Effector memory CD8-positive, alpha-beta T cell (primary cell): ENCODE data around the gene TNNT3.
"Not testable (repeated sequence)": the region's sequence is repeated elsewhere in the genome, so short reads cannot be mapped to it uniquely, and the experiment has no call there.

Experiments
- ATAC-seq: fragments of 150-1000 bp; cut with Tn5 transposase; replicated peaks from 2 replicates; pipeline ENCODE4 v1.10.0; 2021; ENCODE audit warnings: mild to moderate bottlenecking, moderate library complexity
- DNase-seq, 3 experiments: peaks; one replicate each; pipeline ENCODE4 v3.0.0; 2021
- H3K27ac Mint-ChIP-seq, 2 donors: one replicate each; pipeline ENCODE4 v1.8.0; 2022; ENCODE audit warnings: mild to moderate bottlenecking in 2 of 2, mixed read lengths in 2 of 2, moderate library complexity in 2 of 2
- H3K27me3 Mint-ChIP-seq, 2 donors: one replicate each; pipeline ENCODE4 v1.8.0; 2022; ENCODE audit warnings: mixed read lengths in 2 of 2
- H3K36me3 Mint-ChIP-seq: one replicate; pipeline ENCODE4 v1.8.0; 2022; ENCODE audit warnings: mild to moderate bottlenecking, moderate library complexity, mixed read lengths; ENCODE audit not compliant: insufficient read depth
- H3K4me1 Mint-ChIP-seq, 2 donors: one replicate each; pipeline ENCODE4 v1.8.0; 2022; ENCODE audit warnings: low read depth in 2 of 2, mixed read lengths in 2 of 2
- H3K4me3 Mint-ChIP-seq, 2 donors: one replicate each; pipeline ENCODE4 v1.8.0; 2022; ENCODE audit warnings: mild to moderate bottlenecking in 2 of 2, mixed read lengths in 2 of 2, moderate library complexity in 2 of 2
- H3K9me3 Mint-ChIP-seq, 2 donors: one replicate each; pipeline ENCODE4 v1.8.0; 2022; ENCODE audit warnings: mixed read lengths in 2 of 2

Gene TNNT3

DNA sequence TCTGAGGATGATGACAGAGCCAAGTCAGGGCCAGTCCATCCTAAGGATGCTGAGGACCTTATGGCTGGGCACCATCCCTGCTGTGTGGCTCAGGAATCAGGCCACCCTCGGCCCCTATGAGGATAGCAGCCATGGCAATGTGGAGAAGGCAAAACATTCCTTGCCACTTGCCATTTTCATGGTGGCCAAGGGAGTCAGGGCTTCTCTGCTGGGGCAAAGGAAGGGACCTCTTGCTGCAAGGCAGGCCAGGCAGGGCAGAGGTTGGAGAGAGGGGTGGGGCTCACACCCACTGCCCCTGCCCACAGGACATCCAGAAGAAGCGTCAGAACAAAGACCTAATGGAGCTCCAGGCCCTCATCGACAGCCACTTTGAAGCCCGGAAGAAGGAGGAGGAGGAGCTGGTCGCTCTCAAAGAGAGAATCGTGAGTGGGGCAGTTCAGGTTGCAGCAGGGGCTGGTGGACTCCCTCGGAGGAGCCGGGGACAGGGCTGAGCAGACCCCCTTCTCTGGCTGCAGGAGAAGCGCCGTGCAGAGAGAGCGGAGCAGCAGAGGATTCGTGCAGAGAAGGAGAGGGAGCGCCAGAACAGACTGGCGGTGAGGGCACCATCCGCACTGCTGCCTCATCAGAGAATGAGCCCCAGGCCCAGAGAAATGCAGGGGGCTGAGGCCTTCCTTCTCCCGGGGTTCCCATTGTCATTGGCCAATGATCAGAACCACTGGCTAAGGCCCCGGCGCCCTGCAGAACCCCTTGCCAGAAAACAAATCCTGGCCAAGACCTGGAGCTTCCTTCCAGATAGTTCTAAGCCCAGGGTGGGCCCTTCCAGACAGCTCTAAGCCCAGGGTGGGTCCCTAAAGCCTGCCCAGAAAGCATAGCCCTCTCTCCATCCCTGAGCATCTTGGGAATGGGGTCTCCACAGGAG is 14.2 kb downstream of the TNNT3 start:
- H3K4me3 Mint-ChIP-seq: no peak overlapping the region
- H3K27ac Mint-ChIP-seq: peak overlapping the region in 1 of 2 donors; percentile 52
- peaks cover 13 to 25% of the 10 kb centered on the region in 2 donors for H3K27me3 Mint-ChIP-seq

DNA sequence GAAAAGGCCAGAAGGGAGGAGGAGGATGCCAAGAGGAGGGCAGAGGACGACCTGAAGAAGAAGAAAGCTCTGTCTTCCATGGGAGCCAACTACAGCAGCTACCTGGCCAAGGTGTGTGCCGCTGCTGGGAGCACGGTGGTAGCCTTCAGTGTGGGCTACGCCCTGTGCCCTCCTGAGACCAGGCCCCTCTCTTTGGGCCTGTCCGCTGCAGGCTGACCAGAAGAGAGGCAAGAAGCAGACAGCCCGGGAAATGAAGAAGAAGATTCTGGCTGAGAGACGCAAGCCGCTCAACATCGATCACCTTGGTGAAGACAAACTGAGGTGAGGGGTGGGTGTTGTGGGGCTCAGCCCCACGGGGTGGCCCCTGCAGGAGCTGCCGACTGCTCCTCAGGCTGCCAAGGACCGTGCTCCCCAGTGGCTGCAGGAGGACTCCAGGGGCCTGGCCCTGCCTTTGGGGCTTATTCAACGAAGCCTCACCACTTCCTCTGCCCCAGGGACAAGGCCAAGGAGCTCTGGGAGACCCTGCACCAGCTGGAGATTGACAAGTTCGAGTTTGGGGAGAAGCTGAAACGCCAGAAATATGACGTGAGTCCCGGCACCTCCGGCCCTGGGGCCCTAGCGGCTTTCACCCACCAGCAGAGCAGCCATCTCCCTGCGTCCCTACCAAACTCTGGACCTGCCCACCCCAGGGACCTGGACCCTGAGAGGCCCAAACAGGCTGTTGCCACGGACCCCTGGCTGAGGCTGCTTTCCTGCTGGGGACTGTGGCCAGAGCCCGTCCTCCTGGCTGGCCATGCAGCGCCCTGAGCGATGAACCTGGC is 15.0 kb downstream of the TNNT3 start:
- Mint-ChIP-seq H3K27me3 (peaks cover 13 to 22% of the 10 kb centered on the region in 2 donors), H3K36me3 (peaks cover 10% of the 10 kb centered on the region), H3K9me3 (no peaks in the 10 kb centered on the region), H3K4me3 (no peak overlapping the region), H3K27ac (peak overlapping the region in 1 of 2 donors; percentile 52), H3K4me1 (peaks cover 8 to 11% of the 10 kb centered on the region in 2 donors)
- DNase-seq (no peak), ATAC-seq (no peak)

More for the DNA sequence above, 14.2 kb downstream of the TNNT3 start:
- ATAC-seq (no peak), DNase-seq (no peak)
- H3K36me3 Mint-ChIP-seq: peaks cover 10% of the 10 kb centered on the region
- no peaks in the 10 kb centered on the region for H3K9me3 Mint-ChIP-seq
- H3K4me1 Mint-ChIP-seq: peaks cover 3 to 5% of the 10 kb centered on the region in 2 donors

DNA sequence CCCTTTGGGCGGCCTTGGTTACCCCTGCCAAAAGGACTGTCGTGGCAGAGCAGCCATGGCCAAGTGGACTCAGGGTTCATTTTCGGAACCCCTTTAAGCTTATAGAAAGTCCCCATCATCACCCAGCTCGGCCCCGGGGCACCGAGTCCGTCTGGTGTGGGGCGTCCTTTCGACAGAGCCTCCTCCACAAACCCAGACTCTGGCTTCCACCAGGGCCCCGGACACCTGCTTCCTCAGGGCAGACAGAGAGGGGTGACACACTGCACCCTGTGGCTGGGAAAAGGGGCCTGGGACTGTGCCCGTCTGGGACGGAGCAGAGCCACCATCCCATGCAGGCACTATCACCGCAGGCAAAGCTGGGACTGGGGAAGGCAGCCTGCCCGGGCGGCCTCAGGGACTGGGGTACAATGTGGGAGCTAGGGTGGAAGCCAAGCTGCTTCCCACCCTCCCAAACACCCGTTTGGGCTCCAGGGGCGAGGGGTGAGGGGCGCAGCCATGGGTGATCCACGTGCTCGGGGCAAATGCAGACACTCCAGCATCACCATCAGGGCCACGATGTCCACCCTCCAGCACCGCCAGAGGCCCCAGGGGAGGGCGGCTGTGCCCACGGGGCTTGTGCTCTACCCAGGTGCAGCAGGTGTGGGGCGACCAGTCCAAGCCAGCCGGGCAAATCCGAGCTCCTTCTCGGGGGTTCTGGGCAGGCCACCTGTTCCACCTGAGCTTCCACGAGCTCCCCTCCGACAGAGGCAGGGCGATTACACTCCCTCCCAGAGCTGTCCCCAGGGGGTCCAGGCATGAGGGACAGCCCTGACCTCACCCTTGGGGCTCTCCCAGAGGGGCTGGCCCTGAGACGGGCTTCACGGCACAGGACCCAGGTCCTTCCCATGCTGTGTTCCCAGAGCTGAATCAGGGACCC is 15.9 kb downstream of the TNNT3 start:
- Mint-ChIP-seq H3K27ac (no peak overlapping the region), H3K27me3 (peaks cover 13 to 19% of the 10 kb centered on the region in 2 donors), H3K9me3 (no peaks in the 10 kb centered on the region), H3K4me1 (peaks cover 5 to 9% of the 10 kb centered on the region in 2 donors), H3K36me3 (peaks cover 10% of the 10 kb centered on the region), H3K4me3 (no peak overlapping the region)
- DNase-seq (no peak), ATAC-seq (no peak)

- H3K4me3 Mint-ChIP-seq: no peak overlapping the region
- peaks cover 4 to 6% of the 10 kb centered on the region in 2 donors for H3K4me1 Mint-ChIP-seq
- H3K9me3 Mint-ChIP-seq: no peaks in the 10 kb centered on the region
- H3K36me3 Mint-ChIP-seq: peaks cover 10% of the 10 kb centered on the region
- ATAC-seq: no peak
- H3K27me3 Mint-ChIP-seq: peaks cover 13 to 19% of the 10 kb centered on the region in 2 donors
- no peak overlapping the region for H3K27ac Mint-ChIP-seq
- DNase-seq: no peak
These were observed 16.7 kb downstream of the TNNT3 start for GRCh38 chr11:1936072-1936780.

GRCh38 chr11:1936781-1937615 is 17.5 kb downstream of the TNNT3 start:
- Mint-ChIP-seq H3K27me3 (peaks cover 13 to 14% of the 10 kb centered on the region in 2 donors), H3K4me3 (no peak overlapping the region), H3K4me1 (peaks cover 4 to 6% of the 10 kb centered on the region in 2 donors), H3K36me3 (peaks cover 5% of the 10 kb centered on the region), H3K9me3 (no peaks in the 10 kb centered on the region), H3K27ac (no peak overlapping the region)
- no peak for DNase-seq
- ATAC-seq: no peak

DNA sequence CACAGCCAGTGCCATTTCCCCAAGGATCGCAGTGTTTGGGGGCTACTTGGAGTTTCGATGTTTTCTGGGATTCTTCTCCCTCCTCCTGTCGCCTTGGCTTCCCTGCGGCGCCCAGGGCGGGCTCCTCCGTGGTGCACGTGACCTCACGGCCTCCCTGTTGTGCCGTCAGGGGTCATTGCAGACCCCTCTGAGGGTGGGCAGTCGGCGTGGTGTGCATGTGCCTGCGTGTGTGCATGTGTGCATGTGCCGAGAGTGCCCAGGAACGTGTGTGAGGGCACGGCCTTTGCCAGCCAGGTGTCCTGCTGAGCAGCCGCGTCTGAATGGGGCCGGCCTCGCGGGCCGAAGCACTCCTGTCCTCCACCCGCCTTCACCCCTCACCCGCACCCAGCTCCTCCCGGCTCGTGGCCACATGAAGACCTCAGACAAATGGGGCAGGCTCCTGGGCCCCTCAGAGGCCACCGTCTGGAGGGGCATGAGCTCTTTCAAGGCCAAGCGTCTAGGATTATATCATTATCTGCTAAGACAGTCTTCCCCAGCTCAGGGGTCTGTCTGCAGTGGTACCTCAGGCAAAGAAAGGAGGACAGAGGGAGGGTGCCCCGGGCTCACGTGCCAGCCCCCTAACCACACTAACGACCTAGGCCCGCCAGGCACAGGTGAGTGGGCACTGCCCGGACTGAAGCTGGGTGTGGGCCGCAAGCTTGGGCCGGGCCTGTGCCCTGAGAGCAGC is 18.3 kb downstream of the TNNT3 start:
- Mint-ChIP-seq H3K9me3 (no peaks in the 10 kb centered on the region), H3K4me3 (no peak overlapping the region), H3K27ac (no peak overlapping the region), H3K4me1 (peaks cover 4 to 6% of the 10 kb centered on the region in 2 donors), H3K36me3 (peaks cover 5% of the 10 kb centered on the region), H3K27me3 (peaks cover 10% of the 10 kb centered on the region in 2 donors)
- DNase-seq (no peak), ATAC-seq (no peak)

DNA sequence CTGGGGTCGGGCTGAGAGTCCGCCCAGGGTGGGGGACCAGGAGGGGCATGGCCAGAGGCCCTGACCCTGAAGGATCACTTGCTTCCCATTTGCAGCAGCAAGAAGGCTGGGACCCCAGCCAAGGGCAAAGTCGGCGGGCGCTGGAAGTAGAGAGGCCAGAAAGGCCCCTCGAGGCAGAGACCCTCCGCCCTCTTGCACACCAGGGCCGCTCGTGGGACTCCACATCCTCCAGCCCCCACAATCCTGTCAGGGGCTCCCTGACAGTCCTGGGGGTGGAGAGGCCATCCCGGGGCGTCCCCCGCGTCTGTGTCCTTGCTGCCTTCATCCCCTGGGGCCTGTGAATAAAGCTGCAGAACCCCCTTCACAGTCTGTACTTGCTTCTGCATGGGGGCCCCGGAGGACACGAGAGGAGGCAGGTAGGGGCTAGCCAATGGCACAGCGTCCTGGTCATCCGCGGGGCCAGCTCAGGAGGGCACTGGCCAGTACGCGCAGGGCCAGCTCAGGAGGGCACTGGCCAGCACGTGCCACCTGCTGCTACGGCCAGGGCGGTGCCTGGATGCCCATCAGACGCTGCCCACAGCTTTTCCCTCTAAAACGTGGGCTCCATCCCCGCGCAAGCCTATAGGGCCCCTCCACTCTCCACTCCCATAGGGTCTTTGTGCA is 19.0 kb downstream of the TNNT3 start:
- peak in 1 of 3 experiments; percentile 0 for DNase-seq
- peaks cover 5% of the 10 kb centered on the region for H3K36me3 Mint-ChIP-seq
- no peaks in the 10 kb centered on the region for H3K9me3 Mint-ChIP-seq
- H3K4me1 Mint-ChIP-seq: peaks cover 4 to 6% of the 10 kb centered on the region in 2 donors
- no peak for ATAC-seq
- no peak overlapping the region for H3K4me3 Mint-ChIP-seq
- peaks cover 3 to 7% of the 10 kb centered on the region in 2 donors for H3K27me3 Mint-ChIP-seq
- H3K27ac Mint-ChIP-seq: no peak overlapping the region

GRCh38 chr11:1939006-1939625 is 19.6 kb downstream of the TNNT3 start:
- Mint-ChIP-seq H3K4me1 (peaks cover 4 to 6% of the 10 kb centered on the region in 2 donors), H3K9me3 (no peaks in the 10 kb centered on the region), H3K36me3 (peaks cover 8% of the 10 kb centered on the region), H3K27ac (peak overlapping the region in 1 of 2 donors; percentile 44), H3K4me3 (peak overlapping the region in 1 of 2 donors; percentile 52), H3K27me3 (peaks cover 0 to under 1% of the 10 kb centered on the region in 2 donors)
- no peak for DNase-seq
- no peak for ATAC-seq

- DNase-seq, H3K4me1 Mint-ChIP-seq, H3K36me3 Mint-ChIP-seq, H3K9me3 Mint-ChIP-seq, H3K4me3 Mint-ChIP-seq, ATAC-seq, H3K27me3 Mint-ChIP-seq: not testable (repeated sequence)
- H3K27ac Mint-ChIP-seq: peak overlapping the region in 1 of 2 donors; percentile 44
These were observed 20.3 kb downstream of the TNNT3 start for GRCh38 chr11:1939788-1940187.

DNA sequence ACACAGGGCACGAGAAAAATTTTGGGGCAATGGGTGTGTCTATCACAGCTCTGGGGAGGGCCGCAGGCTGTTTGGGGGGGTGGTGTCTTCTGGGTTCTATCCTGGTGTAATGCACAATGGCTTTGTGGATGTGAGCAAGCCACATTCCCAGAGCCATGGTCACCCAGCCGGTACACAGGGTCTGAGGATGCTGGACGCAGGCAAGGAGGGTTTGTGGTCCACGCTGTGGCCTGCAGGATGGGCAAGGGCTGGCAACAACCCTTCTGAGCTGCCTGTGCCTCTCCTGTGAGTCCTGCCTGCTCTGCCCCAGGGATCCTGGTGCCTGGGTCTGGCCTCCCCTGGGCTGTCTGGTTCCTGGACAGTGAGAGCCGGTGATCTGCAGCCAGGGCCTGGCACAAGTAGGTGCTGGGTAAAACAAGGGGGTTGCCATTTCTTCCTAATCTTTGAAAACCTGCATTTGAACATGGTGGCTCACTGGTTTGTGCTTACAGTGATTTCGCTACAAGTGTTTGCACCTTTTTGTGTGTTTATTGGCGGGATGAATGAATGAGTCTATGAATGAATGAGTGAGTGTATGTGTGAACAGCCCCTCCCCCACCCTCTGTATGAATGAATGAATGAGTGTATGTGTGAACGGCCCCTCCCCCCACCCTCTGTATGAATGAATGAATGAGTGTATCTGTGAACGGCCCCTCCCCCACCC is 23.2 kb downstream of the TNNT3 start:
- Mint-ChIP-seq H3K9me3 (no peaks in the 10 kb centered on the region), H3K36me3 (peaks cover 3% of the 10 kb centered on the region), H3K4me1 (peaks cover 4 to 6% of the 10 kb centered on the region in 2 donors), H3K27me3 (no peaks in the 10 kb centered on the region), H3K4me3 (no peak overlapping the region), H3K27ac (no peak overlapping the region)
- ATAC-seq (no peak), DNase-seq (peak in 1 of 3 experiments; percentile 0)
